Measurements from ENCODE around the gene CCDC24.
A peak's percentile ranks its signal among the peaks of the same experiment; 100 is the strongest.

CCDC24 gene

DNA sequence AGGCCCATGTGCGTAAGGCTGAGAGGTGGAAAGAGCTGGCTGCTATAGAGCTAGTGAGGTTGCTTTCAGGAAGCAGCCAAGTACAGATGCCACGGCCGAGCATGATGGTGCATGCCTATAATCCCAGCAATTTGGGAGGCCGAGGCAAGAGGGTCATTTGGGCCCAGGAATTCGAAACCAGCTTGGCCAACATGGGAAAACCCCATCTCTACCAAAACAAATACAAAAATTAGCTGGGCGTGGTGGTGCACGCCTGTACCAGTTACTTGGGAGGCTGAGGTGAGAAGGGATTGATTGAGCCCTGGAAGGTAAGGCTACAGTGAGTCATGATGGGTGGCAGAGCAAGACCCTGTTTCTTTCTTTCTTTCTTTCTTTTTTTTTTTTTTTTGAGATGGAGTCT lies 2.7 kb downstream of the CCDC24 start:
- H3K27ac ChIP-seq: no peak overlapping the region
- TF ChIP-seq, protein P1, sequence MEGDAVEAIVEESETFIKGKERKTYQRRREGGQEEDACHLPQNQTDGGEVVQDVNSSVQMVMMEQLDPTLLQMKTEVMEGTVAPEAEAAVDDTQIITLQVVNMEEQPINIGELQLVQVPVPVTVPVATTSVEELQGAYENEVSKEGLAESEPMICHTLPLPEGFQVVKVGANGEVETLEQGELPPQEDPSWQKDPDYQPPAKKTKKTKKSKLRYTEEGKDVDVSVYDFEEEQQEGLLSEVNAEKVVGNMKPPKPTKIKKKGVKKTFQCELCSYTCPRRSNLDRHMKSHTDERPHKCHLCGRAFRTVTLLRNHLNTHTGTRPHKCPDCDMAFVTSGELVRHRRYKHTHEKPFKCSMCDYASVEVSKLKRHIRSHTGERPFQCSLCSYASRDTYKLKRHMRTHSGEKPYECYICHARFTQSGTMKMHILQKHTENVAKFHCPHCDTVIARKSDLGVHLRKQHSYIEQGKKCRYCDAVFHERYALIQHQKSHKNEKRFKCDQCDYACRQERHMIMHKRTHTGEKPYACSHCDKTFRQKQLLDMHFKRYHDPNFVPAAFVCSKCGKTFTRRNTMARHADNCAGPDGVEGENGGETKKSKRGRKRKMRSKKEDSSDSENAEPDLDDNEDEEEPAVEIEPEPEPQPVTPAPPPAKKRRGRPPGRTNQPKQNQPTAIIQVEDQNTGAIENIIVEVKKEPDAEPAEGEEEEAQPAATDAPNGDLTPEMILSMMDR (IDR thresholded peaks at IDR 0.05): no peak
- DNase-seq (ENCODE audit: low spot score): no peak
- H3K4me3 ChIP-seq: no peak overlapping the region

DNA sequence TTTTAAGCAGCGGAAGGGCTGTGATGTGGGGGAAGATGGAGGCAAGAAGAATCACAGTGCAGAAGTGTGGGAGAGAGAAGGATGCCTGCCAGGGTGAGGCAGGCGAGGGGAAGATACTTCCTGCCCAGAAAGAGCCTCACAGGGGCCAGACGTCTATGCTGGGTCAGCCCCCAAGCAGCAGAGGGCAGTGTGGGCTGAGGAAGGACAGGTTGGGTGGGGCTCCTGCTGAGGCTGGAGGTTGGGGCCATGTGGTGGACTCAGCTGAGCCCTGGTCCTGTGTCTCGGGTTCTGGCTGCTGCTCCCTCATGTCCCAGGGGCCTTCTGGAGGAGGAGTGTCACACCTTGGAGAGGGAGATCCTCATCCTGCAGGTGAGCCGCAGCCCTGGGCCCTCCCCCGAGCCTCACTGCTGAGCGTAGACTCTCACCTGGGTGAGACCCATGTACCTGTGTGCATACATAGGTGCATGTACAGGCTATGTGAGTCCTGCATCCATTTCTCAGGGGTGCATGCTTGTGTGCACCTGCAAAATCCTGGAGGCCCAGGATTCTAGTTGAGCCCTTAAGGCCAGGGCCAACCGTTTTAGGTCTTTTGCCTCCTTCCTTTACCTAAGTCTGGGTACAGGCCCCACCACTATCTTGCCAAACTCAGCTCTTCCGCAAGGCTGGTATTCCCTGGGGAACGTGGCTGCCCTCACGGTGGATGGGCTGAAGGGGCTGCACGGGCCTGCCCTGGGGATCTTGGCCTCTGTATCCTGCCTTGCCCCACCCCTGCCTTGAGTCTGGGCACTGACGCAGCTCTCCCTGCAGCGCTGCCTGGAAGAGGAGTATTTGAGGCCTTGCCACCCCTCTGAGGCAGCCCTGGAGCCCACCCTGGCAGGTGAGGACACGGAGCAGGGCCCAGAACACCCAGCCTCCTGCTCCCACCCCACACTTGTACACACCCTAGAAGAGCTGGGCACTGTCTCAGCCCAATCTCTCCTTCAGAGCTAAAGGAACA lies 3.7 kb downstream of the CCDC24 start:
- no peak overlapping the region for H3K4me3 ChIP-seq
- H3K27ac ChIP-seq: no peak overlapping the region
- TF ChIP-seq, protein P1 (IDR thresholded peaks at IDR 0.05): no peak
- no peak for DNase-seq (ENCODE audit: low spot score)

DNA sequence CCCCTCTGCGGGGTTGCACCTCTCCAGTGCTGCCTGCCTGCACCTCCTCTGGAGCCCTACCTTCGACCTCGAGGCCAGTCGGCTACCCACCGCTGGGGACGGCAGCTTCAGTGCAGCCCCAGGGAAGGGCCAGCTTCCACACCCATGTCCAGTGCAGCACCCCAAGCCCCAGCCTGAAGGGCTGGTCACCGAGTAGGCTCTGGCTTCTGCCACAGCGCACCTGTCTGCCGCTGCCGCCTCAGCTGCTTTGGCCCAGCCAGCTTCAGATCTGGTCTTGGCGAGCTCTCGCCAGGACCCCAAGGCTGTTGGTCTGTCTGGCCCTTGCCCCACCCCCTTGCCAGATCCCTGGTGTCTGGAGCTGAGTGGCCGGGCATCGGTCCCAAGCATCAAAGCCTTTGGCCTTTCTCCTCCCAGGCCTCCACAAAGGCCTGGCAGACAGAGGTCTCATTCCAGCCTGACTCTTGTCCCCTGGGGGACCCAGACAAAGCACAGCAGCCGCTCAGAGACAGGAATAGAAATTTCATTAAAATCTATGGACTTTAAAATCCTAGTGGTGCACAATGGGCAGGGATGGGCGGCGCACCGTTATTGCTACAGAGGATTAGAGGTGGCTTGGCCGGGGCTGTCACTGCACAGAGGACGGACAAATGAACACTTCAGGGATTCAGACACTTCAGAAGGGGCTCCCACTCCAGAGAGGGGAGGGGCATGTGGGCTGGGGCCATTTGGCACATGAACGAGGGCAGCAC lies 4.8 kb downstream of the CCDC24 start:
- DNase-seq (ENCODE audit: low spot score): no peak
- TF ChIP-seq, protein P1 (IDR thresholded peaks at IDR 0.05): no peak
- H3K4me3 ChIP-seq: no peak overlapping the region
- no peak overlapping the region for H3K27ac ChIP-seq

DNA sequence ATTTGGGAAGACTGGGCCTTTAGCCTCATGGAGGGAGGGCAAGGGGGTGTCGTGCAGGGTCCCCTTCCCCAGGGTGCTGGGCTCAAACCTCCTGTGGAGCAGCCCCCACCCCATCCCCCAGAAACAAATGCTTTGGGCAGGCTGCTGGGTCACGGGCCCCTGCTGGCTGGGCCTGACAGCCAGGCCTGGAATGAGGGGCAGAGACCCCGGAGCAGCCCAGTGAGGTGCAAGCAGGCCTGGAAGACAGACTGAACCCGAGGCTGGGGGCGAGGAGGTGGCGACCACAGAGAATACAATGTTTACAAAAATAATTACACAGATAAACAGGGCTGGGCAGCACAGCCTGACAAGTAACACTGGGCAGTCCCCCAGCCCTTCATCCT lies 5.3 kb downstream of the CCDC24 start:
- H3K4me3 ChIP-seq: no peak overlapping the region
- H3K27ac ChIP-seq: peak overlapping the region in 1 of 2 donors; percentile 3
- TF ChIP-seq, protein P1 (IDR thresholded peaks at IDR 0.05): no peak
- no peak for DNase-seq (ENCODE audit: low spot score)

DNA sequence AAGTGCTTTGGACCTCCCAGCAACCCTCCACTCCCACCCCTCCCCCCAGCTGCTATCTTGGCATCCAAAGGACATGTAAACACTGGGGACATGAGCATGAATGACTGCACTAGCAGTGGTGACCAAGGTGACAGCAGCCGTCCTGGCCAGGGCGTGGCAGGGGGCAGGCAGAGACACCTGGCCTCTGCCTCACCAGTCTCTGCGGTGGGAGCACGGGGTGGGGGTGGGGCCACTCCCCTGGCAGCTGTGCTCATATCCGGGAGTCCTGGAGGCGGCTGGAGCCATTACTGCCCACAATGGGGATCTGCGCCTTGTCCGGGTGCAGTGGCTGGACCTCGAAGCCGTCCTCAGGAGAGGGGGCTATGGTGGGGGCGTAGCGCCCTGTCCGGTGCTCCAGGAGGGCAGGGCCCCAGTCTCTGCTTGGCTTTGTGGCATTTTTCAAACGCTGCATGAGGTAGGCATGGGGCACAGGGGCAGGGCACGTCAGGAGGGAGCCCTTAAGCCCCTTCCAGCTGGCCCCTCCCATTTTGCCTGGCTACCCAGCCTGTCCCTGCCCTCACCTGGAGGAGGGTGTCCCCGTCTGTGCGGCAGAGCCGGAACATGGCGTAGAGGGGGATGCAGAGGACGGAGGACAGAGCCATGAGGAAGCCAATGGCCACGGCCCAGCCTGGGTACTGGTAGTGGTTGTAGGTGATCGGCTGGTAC lies 6.0 kb downstream of the CCDC24 start:
- no peak for DNase-seq (ENCODE audit: low spot score)
- TF ChIP-seq, protein P1 (IDR thresholded peaks at IDR 0.05): no peak
- Histone ChIP-seq H3K27ac (peak overlapping the region in 1 of 2 donors; percentile 3), H3K4me3 (no peak overlapping the region)

DNA sequence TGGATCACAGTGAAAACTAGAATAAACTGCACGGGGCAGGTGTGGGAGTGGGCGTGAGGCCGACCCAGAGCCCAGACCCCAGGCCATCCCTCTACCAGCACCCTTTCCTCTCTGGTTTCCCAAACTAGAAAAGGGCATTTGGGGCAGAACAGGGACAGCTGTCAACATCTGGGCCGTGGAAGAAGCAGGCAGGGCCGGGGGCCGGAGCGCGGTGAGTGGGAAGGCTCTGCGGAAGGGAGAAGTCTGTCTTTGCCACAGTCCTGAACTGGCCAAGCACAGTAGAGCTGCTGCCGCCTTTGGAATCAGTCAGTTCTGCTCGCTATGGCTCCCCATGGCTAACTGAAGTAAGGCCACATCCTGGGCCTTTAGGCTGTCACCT lies 6.6 kb downstream of the CCDC24 start:
- DNase-seq (ENCODE audit: low spot score): no peak
- no peak overlapping the region for H3K27ac ChIP-seq
- TF ChIP-seq, protein P1 (IDR thresholded peaks at IDR 0.05): no peak

More for the DNA sequence above, 6.6 kb downstream of the CCDC24 start:
- H3K4me3 ChIP-seq: no peak overlapping the region
